ENCODE data around the gene GNAT3. TPM values are rescaled to one million over a fixed set of nuclear protein-coding genes. Genes with fewer than 3 reads are reported as not detected.

Gene GNAT3
- total RNA-seq, 4 donors from 2014 or later, result not detected

GRCh38 chr7:80480566-80480965 lies 31.3 kb downstream of the GNAT3 start:
- TF ChIP-seq CTCF (IDR thresholded peaks at IDR 0.05; ENCODE audit: low read depth), result no peak

GRCh38 chr7:80478683-80479082 lies 33.2 kb downstream of the GNAT3 start:
- TF ChIP-seq CTCF (IDR thresholded peaks at IDR 0.05; ENCODE audit: low read depth), result no peak

GRCh38 chr7:80476035-80476434 lies 35.8 kb downstream of the GNAT3 start:
- no peak for TF ChIP-seq CTCF (IDR thresholded peaks at IDR 0.05; ENCODE audit: low read depth)

GRCh38 chr7:80475383-80475782 lies 36.5 kb downstream of the GNAT3 start:
- TF ChIP-seq CTCF (IDR thresholded peaks at IDR 0.05; ENCODE audit: low read depth), result no peak

- no peak for TF ChIP-seq CTCF (IDR thresholded peaks at IDR 0.05; ENCODE audit: low read depth)
Measured at GRCh38 chr7:80473751-80474150, 38.1 kb downstream of the GNAT3 start.

GRCh38 chr7:80472491-80473200 lies 39.2 kb downstream of the GNAT3 start:
- TF ChIP-seq CTCF (IDR thresholded peaks at IDR 0.05; ENCODE audit: low read depth), result no peak

- TF ChIP-seq CTCF (IDR thresholded peaks at IDR 0.05; ENCODE audit: low read depth), result no peak
Measured at GRCh38 chr7:80468931-80469714, 42.7 kb downstream of the GNAT3 start.

All from subcutaneous adipose tissue (tissue), 4 donors.